Measurements from ENCODE around the gene PLEKHA7.

DNA sequence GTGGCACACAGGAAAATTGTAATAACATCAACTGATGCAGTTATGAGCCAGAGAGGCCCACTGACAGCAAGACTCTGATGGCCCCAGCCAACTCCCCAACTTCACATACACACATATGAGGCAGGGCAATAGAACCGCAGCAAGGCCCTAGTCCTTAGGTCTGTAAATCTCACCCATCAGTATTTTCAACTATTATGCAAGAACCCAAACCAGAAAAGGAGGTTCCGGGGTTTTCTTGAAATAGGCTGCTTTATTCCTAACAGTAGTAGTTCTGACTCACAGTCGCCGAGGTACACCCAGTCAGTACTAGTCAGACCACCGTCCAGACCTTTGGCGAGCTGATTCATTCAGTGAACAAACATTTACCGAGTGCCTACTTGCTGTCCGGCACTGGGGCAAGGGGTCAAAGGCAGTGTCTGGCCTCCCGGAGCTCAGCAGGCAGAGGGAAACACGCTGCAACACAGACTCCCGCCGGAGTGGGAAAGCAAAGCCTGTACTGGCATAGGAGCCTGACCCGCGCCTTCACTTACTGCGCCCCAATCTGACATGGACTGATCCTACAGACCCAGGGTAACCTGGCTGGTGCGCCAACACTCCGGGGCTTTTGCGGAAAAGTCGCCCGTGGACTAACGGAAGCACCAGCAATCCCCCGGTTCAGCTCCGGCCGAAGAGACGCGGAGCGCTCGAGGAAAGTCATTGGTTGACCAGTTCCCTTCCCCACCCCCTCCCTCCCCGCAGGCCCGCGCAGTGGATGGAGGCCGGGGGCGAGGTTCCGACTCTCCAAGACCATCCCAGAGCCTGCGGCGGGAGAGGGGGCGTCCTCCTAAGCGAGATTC, 1.3 kb downstream of the PLEKHA7 start:
- TF ChIP-seq, protein P1, sequence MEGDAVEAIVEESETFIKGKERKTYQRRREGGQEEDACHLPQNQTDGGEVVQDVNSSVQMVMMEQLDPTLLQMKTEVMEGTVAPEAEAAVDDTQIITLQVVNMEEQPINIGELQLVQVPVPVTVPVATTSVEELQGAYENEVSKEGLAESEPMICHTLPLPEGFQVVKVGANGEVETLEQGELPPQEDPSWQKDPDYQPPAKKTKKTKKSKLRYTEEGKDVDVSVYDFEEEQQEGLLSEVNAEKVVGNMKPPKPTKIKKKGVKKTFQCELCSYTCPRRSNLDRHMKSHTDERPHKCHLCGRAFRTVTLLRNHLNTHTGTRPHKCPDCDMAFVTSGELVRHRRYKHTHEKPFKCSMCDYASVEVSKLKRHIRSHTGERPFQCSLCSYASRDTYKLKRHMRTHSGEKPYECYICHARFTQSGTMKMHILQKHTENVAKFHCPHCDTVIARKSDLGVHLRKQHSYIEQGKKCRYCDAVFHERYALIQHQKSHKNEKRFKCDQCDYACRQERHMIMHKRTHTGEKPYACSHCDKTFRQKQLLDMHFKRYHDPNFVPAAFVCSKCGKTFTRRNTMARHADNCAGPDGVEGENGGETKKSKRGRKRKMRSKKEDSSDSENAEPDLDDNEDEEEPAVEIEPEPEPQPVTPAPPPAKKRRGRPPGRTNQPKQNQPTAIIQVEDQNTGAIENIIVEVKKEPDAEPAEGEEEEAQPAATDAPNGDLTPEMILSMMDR (conservative IDR thresholded peaks at IDR 0.05; ENCODE audit: low read depth, low read length) = no peak
- TF ChIP-seq EZH2 (IDR thresholded peaks at IDR 0.05; ENCODE audit: borderline replicate concordance, low read depth, low read length, poor library complexity, severe bottlenecking) = no peak
